ENCODE measurements around the gene ADGRG2. TPM values are rescaled to one million over a fixed set of nuclear protein-coding genes. Genes with fewer than 3 reads are reported as not detected.

Gene ADGRG2
- total and polyA plus RNA-seq, 2 of the 13 experiments (the other 11 are each of a cell fraction or from before 2014, with no cell fraction given), result not detected

DNA sequence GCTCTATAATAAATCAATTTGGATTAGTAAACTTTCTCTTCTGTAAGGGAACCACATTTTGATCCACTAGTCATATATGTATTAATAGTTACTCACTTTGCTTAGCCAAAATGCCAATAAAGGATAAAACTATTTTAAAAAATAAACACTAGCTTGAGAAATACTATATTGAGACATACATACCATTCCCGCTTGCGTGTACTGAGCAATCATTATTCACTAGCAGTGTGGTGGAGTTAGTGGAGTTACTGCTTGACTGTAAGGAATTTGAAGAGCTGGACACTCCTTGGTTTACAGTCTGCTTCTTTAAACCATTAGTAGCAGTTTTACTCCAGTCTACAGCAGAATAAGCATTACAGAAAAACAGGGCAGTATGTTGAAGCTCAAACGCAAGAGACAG, 127.6 kb downstream of the ADGRG2 start:
- no peak overlapping the region for H3K4me3 ChIP-seq (replicated peaks in 1 of 3; ENCODE audit: insufficient read depth in 1 of 3, low read depth in 2 of 3, low read length in 3 of 3)
- H3K9me3 ChIP-seq (ENCODE audit: low read length), result no peaks in the 10 kb centered on the region
- H2AFZ ChIP-seq (ENCODE audit: low read length), result peak overlapping the region; percentile 1
- no peaks in the 10 kb centered on the region for H3K27me3 ChIP-seq (ENCODE audit: control insufficient read depth in 1 of 2, insufficient read depth in 2 of 2, low read length in 2 of 2)
- no peak overlapping the region for H3K4me2 ChIP-seq (ENCODE audit: low read depth, low read length)
- in situ Hi-C loops (cut with HindIII; ENCODE audit: extremely low pct_ligation_motif_present, low pct_unique_long_range_greater_than_20kb), result no loop called here
- intact Hi-C loops (cut with micrococcal nuclease; ENCODE audit: unreplicated experiment), result no loop called here
- FAIRE-seq (no peak), ATAC-seq (no peak), DNase-seq (ENCODE audit: low spot score) (peak; percentile 17)
- 84% methylated on average over 3 of the region's 3 CpGs for WGBS (ENCODE audit: low lambda C conversion rate)
- H3K9ac ChIP-seq (ENCODE audit: insufficient read depth, low read depth, low read length), result no peak overlapping the region
- no peak overlapping the region for H3K27ac ChIP-seq (ENCODE audit: extremely low read length, insufficient read depth, low read length)
- POLR2A ChIA-PET, result interaction anchor here (1.1 to 2.0 kb wide), 2 partner anchors 10 to 11 kb away, joined by 6 to 7 read pairs; partner anchors contain the start of gene PHKA2
- H4K20me1 ChIP-seq (ENCODE audit: insufficient read depth, low read length), result no peaks in the 10 kb centered on the region
- H3K36me3 ChIP-seq (replicated peaks in 1 of 2; ENCODE audit: control insufficient read depth in 1 of 2, insufficient read depth in 2 of 2, low read length in 2 of 2), result no peaks in the 10 kb centered on the region; a peak in 1 of 5 replicates
- BruUV-seq (replicated peaks), result no TSS peak
- H3K79me2 ChIP-seq (ENCODE audit: insufficient read depth, low read length), result no peaks in the 10 kb centered on the region
- CTCF ChIA-PET (ENCODE audit: low intra/inter-chr PET ratio, low total read pairs), result no interaction called here
- peaks cover 7% of the 10 kb centered on the region for H3K4me1 ChIP-seq (ENCODE audit: insufficient read depth, low read length)
- TF ChIP-seq ZNF331 (CRISPR knock-in tag; IDR thresholded peaks at IDR 0.05) (no peak), ZNF839 (CRISPR knock-in tag; IDR thresholded peaks at IDR 0.05; ENCODE audit: borderline replicate concordance) (no peak), RBAK (CRISPR knock-in tag; IDR thresholded peaks at IDR 0.05) (no peak), ZFP36L1 (CRISPR knock-in tag; IDR thresholded peaks at IDR 0.05) (no peak), REXO4 (CRISPR knock-in tag; IDR thresholded peaks at IDR 0.05; ENCODE audit: borderline replicate concordance) (no peak), ZBTB42 (CRISPR knock-in tag; IDR thresholded peaks at IDR 0.05) (no peak), SP1 (IDR thresholded peaks at IDR 0.05) (no peak), SP1 (CRISPR knock-in tag; IDR thresholded peaks at IDR 0.05) (no peak), RAD51 (IDR thresholded peaks at IDR 0.05; ENCODE audit: borderline replicate concordance) (no peak), ARNT (IDR thresholded peaks at IDR 0.05) (no peak), NR2F1 (CRISPR knock-in tag; IDR thresholded peaks at IDR 0.05) (no peak), CENPT (CRISPR knock-in tag; IDR thresholded peaks at IDR 0.05; ENCODE audit: low read depth) (no peak)
- TF ChIP-seq, protein P1, sequence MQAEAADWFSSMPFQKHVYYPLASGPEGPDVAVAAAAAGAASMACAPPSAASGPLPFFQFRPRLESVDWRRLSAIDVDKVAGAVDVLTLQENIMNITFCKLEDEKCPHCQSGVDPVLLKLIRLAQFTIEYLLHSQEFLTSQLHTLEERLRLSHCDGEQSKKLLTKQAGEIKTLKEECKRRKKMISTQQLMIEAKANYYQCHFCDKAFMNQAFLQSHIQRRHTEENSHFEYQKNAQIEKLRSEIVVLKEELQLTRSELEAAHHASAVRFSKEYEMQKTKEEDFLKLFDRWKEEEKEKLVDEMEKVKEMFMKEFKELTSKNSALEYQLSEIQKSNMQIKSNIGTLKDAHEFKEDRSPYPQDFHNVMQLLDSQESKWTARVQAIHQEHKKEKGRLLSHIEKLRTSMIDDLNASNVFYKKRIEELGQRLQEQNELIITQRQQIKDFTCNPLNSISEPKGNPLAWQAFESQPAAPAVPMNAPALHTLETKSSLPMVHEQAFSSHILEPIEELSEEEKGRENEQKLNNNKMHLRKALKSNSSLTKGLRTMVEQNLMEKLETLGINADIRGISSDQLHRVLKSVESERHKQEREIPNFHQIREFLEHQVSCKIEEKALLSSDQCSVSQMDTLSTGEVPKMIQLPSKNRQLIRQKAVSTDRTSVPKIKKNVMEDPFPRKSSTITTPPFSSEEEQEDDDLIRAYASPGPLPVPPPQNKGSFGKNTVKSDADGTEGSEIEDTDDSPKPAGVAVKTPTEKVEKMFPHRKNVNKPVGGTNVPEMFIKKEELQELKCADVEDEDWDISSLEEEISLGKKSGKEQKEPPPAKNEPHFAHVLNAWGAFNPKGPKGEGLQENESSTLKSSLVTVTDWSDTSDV (CRISPR knock-in tag; IDR thresholded peaks at IDR 0.05), result no peak
- TF ChIP-seq, protein P2, sequence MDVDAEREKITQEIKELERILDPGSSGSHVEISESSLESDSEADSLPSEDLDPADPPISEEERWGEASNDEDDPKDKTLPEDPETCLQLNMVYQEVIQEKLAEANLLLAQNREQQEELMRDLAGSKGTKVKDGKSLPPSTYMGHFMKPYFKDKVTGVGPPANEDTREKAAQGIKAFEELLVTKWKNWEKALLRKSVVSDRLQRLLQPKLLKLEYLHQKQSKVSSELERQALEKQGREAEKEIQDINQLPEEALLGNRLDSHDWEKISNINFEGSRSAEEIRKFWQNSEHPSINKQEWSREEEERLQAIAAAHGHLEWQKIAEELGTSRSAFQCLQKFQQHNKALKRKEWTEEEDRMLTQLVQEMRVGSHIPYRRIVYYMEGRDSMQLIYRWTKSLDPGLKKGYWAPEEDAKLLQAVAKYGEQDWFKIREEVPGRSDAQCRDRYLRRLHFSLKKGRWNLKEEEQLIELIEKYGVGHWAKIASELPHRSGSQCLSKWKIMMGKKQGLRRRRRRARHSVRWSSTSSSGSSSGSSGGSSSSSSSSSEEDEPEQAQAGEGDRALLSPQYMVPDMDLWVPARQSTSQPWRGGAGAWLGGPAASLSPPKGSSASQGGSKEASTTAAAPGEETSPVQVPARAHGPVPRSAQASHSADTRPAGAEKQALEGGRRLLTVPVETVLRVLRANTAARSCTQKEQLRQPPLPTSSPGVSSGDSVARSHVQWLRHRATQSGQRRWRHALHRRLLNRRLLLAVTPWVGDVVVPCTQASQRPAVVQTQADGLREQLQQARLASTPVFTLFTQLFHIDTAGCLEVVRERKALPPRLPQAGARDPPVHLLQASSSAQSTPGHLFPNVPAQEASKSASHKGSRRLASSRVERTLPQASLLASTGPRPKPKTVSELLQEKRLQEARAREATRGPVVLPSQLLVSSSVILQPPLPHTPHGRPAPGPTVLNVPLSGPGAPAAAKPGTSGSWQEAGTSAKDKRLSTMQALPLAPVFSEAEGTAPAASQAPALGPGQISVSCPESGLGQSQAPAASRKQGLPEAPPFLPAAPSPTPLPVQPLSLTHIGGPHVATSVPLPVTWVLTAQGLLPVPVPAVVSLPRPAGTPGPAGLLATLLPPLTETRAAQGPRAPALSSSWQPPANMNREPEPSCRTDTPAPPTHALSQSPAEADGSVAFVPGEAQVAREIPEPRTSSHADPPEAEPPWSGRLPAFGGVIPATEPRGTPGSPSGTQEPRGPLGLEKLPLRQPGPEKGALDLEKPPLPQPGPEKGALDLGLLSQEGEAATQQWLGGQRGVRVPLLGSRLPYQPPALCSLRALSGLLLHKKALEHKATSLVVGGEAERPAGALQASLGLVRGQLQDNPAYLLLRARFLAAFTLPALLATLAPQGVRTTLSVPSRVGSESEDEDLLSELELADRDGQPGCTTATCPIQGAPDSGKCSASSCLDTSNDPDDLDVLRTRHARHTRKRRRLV (CRISPR knock-in tag; IDR thresholded peaks at IDR 0.05), result no peak
- TF ChIP-seq, protein P3, sequence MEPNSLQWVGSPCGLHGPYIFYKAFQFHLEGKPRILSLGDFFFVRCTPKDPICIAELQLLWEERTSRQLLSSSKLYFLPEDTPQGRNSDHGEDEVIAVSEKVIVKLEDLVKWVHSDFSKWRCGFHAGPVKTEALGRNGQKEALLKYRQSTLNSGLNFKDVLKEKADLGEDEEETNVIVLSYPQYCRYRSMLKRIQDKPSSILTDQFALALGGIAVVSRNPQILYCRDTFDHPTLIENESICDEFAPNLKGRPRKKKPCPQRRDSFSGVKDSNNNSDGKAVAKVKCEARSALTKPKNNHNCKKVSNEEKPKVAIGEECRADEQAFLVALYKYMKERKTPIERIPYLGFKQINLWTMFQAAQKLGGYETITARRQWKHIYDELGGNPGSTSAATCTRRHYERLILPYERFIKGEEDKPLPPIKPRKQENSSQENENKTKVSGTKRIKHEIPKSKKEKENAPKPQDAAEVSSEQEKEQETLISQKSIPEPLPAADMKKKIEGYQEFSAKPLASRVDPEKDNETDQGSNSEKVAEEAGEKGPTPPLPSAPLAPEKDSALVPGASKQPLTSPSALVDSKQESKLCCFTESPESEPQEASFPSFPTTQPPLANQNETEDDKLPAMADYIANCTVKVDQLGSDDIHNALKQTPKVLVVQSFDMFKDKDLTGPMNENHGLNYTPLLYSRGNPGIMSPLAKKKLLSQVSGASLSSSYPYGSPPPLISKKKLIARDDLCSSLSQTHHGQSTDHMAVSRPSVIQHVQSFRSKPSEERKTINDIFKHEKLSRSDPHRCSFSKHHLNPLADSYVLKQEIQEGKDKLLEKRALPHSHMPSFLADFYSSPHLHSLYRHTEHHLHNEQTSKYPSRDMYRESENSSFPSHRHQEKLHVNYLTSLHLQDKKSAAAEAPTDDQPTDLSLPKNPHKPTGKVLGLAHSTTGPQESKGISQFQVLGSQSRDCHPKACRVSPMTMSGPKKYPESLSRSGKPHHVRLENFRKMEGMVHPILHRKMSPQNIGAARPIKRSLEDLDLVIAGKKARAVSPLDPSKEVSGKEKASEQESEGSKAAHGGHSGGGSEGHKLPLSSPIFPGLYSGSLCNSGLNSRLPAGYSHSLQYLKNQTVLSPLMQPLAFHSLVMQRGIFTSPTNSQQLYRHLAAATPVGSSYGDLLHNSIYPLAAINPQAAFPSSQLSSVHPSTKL (CRISPR knock-in tag; IDR thresholded peaks at IDR 0.05), result no peak

Measured in HepG2 (cell line).